HFFc6 (cell line): Measurements from ENCODE around the gene ABCF2. TPM values are rescaled to one million over a fixed set of nuclear protein-coding genes. Genes with fewer than 3 reads are reported as not detected.

Experiments used
- DNase-seq: peaks from one replicate; pipeline ENCODE4 v3.0.0-alpha.2; 2018
- H3K27ac Mint-ChIP-seq: 2 replicates; pipeline ENCODE4 v1.8.0; 2020; ENCODE audit warnings: mild to moderate bottlenecking, mixed read lengths
- H3K27me3 Mint-ChIP-seq: 2 replicates; pipeline ENCODE4 v1.8.0; 2021; ENCODE audit warnings: mild to moderate bottlenecking, moderate library complexity, mixed read lengths; ENCODE audit not compliant: insufficient read depth
- H3K36me3 Mint-ChIP-seq: 2 replicates; pipeline ENCODE4 v1.8.0; 2021; ENCODE audit warnings: low read depth, mixed read lengths
- H3K4me1 Mint-ChIP-seq: 2 replicates; pipeline ENCODE4 v1.8.0; 2020; ENCODE audit warnings: low read depth, mixed read lengths
- H3K4me3 Mint-ChIP-seq: 2 replicates; pipeline ENCODE4 v1.8.0; 2020; ENCODE audit warnings: mild to moderate bottlenecking, moderate library complexity, mixed read lengths
- H3K9me3 Mint-ChIP-seq: 2 replicates; pipeline ENCODE4 v1.8.0; 2020; ENCODE audit warnings: mild to moderate bottlenecking, mixed read lengths
- total RNA-seq, 6 experiments: library from RNA; stranded (reverse); fragmentation: NEBNext Ultra II Directional; extraction: Animal tissue kit (Norgen Biotek cat#: 25700); gene quantifications; 2 replicates in 1 of 6; 3 replicates in 5 of 6; pipeline ENCODE4 v1.2.3, GENCODE V29; 2021
- TF ChIP-seq, protein P1 (sequence below): fragments of 200-600 bp; sonication (generic); IDR thresholded peaks from 2 replicates; pipeline ENCODE4 v1.5.0; 2021; ENCODE audit warnings: antibody characterized with exemption, mild to moderate bottlenecking

ABCF2 gene
- total RNA-seq, 6 experiments from 2014 or later: 63.8 to 79.7 (median 67.8) TPM

DNA sequence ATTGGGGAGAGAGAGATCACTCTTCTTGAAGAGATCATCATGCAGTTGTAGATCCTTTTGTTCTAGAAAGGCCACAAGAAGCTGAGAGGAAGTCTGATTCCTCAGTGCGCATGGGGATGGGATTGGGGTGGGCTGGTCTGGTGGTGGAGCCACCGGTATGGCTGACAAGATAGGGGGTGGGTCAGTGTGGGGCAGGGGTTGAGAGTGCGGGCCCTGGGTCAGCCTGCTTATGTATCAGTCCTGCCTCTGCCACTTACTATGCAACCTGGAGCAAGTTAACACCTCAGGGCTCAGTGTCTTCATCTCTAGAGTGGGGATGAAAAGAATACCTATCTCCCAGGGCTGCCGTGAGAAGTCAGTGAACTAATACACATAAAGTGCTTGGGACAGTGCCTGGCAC, 13.5 kb upstream of the ABCF2 start:
- Mint-ChIP-seq H3K36me3 (peaks cover 16% of the 10 kb centered on the region; the same call in 1 of the 2 replicates), H3K27me3 (peaks cover 13% of the 10 kb centered on the region), H3K4me1 (peaks cover 7% of the 10 kb centered on the region; the same call in 1 of the 2 replicates), H3K27ac (peak overlapping the region; percentile 52), H3K9me3 (no peaks in the 10 kb centered on the region), H3K4me3 (no peak overlapping the region)
- no peak for DNase-seq
- TF ChIP-seq, protein P1, sequence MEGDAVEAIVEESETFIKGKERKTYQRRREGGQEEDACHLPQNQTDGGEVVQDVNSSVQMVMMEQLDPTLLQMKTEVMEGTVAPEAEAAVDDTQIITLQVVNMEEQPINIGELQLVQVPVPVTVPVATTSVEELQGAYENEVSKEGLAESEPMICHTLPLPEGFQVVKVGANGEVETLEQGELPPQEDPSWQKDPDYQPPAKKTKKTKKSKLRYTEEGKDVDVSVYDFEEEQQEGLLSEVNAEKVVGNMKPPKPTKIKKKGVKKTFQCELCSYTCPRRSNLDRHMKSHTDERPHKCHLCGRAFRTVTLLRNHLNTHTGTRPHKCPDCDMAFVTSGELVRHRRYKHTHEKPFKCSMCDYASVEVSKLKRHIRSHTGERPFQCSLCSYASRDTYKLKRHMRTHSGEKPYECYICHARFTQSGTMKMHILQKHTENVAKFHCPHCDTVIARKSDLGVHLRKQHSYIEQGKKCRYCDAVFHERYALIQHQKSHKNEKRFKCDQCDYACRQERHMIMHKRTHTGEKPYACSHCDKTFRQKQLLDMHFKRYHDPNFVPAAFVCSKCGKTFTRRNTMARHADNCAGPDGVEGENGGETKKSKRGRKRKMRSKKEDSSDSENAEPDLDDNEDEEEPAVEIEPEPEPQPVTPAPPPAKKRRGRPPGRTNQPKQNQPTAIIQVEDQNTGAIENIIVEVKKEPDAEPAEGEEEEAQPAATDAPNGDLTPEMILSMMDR: no peak

DNA sequence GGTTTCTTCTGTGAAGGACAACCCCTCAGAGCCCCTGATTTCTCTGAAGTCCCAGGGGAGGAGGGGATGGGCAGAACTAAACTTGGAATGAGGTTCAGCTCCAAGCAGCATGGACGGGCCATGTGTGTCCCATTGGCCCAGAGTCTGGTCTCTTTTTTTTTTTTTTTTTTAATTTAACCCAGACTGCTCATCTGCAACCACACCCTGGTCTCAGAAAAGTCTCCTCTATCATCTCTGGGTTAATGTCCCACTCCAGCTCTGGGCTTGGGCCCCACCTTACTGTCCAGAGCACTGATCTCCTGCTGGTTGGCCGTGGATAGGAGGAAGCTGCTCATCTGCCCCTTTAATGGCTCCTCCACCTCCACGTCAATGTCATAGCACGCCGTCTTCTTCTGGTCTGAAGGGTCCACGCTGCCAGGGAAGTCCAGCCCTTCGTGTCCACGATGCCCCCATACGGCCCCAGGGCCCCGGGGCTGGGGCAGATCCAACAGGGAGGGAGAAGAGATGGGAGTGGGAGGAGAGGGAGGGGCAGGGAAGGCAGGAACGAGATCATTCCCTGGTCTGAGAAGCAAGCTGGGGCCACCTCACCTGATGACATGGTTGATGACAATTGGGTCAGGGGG, 12.9 kb upstream of the ABCF2 start:
- Mint-ChIP-seq H3K36me3 (peaks cover 16% of the 10 kb centered on the region; the same call in 1 of the 2 replicates), H3K27me3 (peaks cover 13% of the 10 kb centered on the region), H3K9me3 (no peaks in the 10 kb centered on the region), H3K4me1 (peaks cover 9% of the 10 kb centered on the region; the same call in 1 of the 2 replicates), H3K4me3 (no peak overlapping the region), H3K27ac (peak overlapping the region; percentile 52)
- TF ChIP-seq, protein P1: no peak
- DNase-seq: no peak

DNA sequence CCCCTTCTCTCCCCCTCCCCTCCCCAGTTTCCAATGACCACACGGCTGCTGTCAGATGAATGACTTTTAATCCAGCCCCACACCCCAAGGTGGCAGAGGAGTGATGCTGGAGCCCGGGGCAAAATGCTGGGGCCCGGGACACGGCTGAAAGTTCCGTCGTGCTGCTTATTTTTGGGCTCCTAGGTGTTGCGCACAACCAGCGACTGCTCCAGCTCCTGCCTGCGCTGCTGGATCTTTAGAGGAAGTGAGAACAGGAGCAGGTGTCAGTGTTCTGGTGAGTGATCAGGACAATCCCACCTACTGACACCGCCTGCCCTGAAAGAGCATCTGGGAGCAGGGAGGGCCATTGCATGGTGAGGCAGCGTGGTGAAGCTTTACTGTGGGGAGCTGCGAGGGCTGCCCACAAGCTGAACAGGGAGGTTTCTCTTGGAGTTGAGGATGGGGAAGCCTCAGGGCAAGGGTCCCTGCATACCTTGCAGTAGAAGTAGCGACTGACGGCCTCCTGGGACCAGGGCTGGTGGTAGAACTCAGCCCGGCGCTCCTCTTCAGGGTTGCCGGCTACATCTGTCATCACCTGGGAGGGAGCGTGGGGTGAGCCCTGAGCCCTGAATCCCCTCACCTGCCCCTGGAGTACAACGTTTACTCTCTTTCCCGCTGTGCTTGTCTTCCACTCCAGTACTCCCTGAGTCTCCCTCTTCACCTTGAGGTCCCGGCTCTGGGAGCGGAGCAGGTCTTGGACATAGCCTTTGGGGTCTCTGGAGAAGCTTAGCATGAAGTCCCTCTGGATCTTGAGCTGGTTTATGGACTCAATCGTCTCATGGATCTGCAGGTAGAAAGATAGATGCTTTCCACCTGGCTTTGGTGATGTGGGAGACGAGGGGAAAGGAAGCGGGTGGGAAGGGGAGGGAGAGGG, 12.2 kb upstream of the ABCF2 start:
- H3K4me3 Mint-ChIP-seq: no peak overlapping the region
- no peak for DNase-seq
- no peaks in the 10 kb centered on the region for H3K9me3 Mint-ChIP-seq
- peaks cover 17% of the 10 kb centered on the region for H3K4me1 Mint-ChIP-seq
- H3K27me3 Mint-ChIP-seq: peaks cover 13% of the 10 kb centered on the region
- TF ChIP-seq, protein P1: no peak
- no peak overlapping the region for H3K27ac Mint-ChIP-seq
- H3K36me3 Mint-ChIP-seq: peaks cover 16% of the 10 kb centered on the region; the same call in 1 of the 2 replicates

DNA sequence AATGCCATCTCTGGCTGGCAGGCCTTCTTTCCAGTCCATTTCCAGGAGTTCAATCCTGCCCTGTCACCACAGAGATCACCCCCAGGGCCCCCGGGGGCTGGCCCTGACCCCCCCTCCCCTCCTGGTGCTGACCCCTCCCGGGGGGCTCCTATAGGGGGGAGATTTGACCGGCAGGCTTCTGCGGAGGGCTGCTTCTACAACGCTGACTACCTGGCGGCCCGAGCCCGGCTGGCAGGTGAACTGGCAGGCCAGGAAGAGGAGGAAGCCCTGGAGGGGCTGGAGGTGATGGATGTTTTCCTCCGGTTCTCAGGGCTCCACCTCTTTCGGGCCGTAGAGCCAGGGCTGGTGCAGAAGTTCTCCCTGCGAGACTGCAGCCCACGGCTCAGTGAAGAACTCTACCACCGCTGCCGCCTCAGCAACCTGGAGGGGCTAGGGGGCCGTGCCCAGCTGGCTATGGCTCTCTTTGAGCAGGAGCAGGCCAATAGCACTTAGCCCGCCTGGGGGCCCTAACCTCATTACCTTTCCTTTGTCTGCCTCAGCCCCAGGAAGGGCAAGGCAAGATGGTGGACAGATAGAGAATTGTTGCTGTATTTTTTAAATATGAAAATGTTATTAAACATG, 11.3 kb upstream of the ABCF2 start:
- H3K4me1 Mint-ChIP-seq: peaks cover 25% of the 10 kb centered on the region
- H3K27ac Mint-ChIP-seq: no peak overlapping the region
- TF ChIP-seq, protein P1: no peak
- no peaks in the 10 kb centered on the region for H3K9me3 Mint-ChIP-seq
- H3K27me3 Mint-ChIP-seq: peaks cover 13% of the 10 kb centered on the region
- H3K4me3 Mint-ChIP-seq: no peak overlapping the region
- no peak for DNase-seq
- peaks cover 20% of the 10 kb centered on the region; the same call in 1 of the 2 replicates for H3K36me3 Mint-ChIP-seq
